Prostate gland (tissue), 2 donors: ENCODE results near the gene TATDN2. TPM values are rescaled to one million over a fixed set of nuclear protein-coding genes. Genes with fewer than 3 reads are reported as not detected.
A peak's percentile ranks its signal among the peaks of the same experiment; 100 is the strongest.

Experiments used
- DNase-seq: peaks from one replicate; pipeline ENCODE4 v3.0.0-alpha.2; 2019; ENCODE audit warnings: low spot score
- H3K27ac ChIP-seq, 2 donors: fragments of 200-600 bp; sonication (generic); 2 replicates each; pipeline ENCODE4 v1.5.1; 2017 to 2019
- H3K27me3 ChIP-seq: fragments of 200-600 bp; sonication (generic); replicated peaks from 2 replicates; pipeline ENCODE4 v1.5.1; 2019; ENCODE audit not compliant: insufficient read depth
- H3K36me3 ChIP-seq, 2 donors: fragments of 200-600 bp; sonication (generic); 1 replicate in 1 of 2; 2 replicates in 1 of 2; pipeline versions ENCODE4 v1.5.1 to v1.8.1; 2017 to 2019
- H3K4me1 ChIP-seq: fragments of 200-600 bp; sonication (generic); replicated peaks from 2 replicates; pipeline ENCODE4 v1.5.1; 2019
- H3K4me3 ChIP-seq, 2 donors: fragments of 200-600 bp; sonication (generic); 2 replicates each; pipeline ENCODE4 v1.5.1; 2017 to 2019
- H3K9me3 ChIP-seq: fragments of 200-600 bp; sonication (generic); 2 replicates; pipeline ENCODE4 v1.5.1; 2017
- POLR2A ChIP-seq: fragments of 450-650 bp; IDR thresholded peaks from one replicate; pipeline ENCODE4 v1.6.1; 2016; ENCODE audit warnings: antibody characterized with exemption, mild to moderate bottlenecking
- POLR2AphosphoS5 ChIP-seq: sonication (generic); formaldehyde crosslinking; IDR thresholded peaks from one replicate; pipeline ENCODE4 v1.6.1; 2017; ENCODE audit warnings: antibody characterized with exemption
- whole genome bisulfite sequencing: methylation state at CpG from one replicate; pipeline ENCODE4 v1.1.5; 2018; 5-methylcytosine and 5-hydroxymethylcytosine counted together
- intact Hi-C: fragments of 100-400 bp; cut with DNase I; formaldehyde crosslinking; loops from one replicate; pipeline ENCODE4 v1.14.2; 2022
- total RNA-seq, 2 donors: library from RNA; depleted of rRNA; stranded (reverse); fragments of >200 nt; gene quantifications; one replicate each; pipeline ENCODE4 v1.1.0, GENCODE V29; 2016
- TF ChIP-seq, protein P1 (sequence below), 4 experiments: fragments of 200-600 bp in 2 of 4; fragments of 450-650 bp in 2 of 4; sonication (generic) in 2 of 4; IDR thresholded peaks; 1 replicate in 3 of 4; 2 replicates in 1 of 4; pipeline ENCODE4 v1.5.1; 2016 to 2019; ENCODE audit warnings: antibody characterized with exemption in 4 of 4, mild to moderate bottlenecking in 2 of 4, moderate library complexity in 2 of 4

TATDN2 gene
- total RNA-seq, 2 donors from 2014 or later, result 25.4 to 27.1 TPM

- no peaks in the 10 kb centered on the region for H3K9me3 ChIP-seq
- H3K27ac ChIP-seq, result no peak overlapping the region
- H3K36me3 ChIP-seq, result peaks cover 3 to 22% of the 10 kb centered on the region in 2 donors
- no peaks in the 10 kb centered on the region for H3K27me3 ChIP-seq
- no peak overlapping the region for H3K4me3 ChIP-seq
- no peaks in the 10 kb centered on the region for H3K4me1 ChIP-seq
- DNase-seq, result no peak
- TF ChIP-seq POLR2A (no peak), POLR2AphosphoS5 (no peak)
- TF ChIP-seq, protein P1, sequence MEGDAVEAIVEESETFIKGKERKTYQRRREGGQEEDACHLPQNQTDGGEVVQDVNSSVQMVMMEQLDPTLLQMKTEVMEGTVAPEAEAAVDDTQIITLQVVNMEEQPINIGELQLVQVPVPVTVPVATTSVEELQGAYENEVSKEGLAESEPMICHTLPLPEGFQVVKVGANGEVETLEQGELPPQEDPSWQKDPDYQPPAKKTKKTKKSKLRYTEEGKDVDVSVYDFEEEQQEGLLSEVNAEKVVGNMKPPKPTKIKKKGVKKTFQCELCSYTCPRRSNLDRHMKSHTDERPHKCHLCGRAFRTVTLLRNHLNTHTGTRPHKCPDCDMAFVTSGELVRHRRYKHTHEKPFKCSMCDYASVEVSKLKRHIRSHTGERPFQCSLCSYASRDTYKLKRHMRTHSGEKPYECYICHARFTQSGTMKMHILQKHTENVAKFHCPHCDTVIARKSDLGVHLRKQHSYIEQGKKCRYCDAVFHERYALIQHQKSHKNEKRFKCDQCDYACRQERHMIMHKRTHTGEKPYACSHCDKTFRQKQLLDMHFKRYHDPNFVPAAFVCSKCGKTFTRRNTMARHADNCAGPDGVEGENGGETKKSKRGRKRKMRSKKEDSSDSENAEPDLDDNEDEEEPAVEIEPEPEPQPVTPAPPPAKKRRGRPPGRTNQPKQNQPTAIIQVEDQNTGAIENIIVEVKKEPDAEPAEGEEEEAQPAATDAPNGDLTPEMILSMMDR (IDR thresholded peaks at IDR 0.05), result no peak
- intact Hi-C loops, result no loop called here
- 76% methylated on average over 5 of the region's 5 CpGs for WGBS
Measured at GRCh38 chr3:10280177-10280529, 31.9 kb downstream of the TATDN2 start.

DNA sequence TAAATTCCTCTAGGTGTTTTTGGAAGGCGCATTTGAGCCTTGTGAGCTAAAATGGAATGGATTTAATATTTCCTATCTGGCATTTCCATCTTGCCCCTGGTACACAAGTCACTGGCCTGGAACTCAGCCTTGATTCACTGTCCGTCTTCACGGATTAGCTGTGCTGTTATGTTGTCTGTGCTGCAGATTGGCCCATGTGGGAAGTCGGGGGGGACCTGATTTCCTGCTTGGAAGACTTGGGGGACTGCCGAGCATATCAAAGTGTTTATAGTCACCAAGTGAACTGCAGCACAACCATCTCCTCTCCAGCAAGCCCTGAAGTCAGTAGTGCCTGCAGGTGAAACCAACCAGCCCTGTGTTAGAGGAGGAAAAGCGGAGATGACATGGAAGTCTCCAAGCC is 32.3 kb downstream of the TATDN2 start:
- WGBS, result 89% methylated on average over 6 of the region's 6 CpGs
- intact Hi-C loops, result no loop called here

GRCh38 chr3:10281951-10282350 is 33.7 kb downstream of the TATDN2 start:
- H3K27me3 ChIP-seq, result no peaks in the 10 kb centered on the region
- WGBS, result 73% methylated on average over 5 of the region's 5 CpGs
- no peaks in the 10 kb centered on the region for H3K4me1 ChIP-seq
- no peaks in the 10 kb centered on the region for H3K9me3 ChIP-seq
- no peak overlapping the region for H3K4me3 ChIP-seq
- H3K36me3 ChIP-seq, result peaks cover 3 to 22% of the 10 kb centered on the region in 2 donors
- no peak for DNase-seq
- intact Hi-C loops, result no loop called here
- no peak overlapping the region for H3K27ac ChIP-seq
- TF ChIP-seq POLR2AphosphoS5, result no peak
- TF ChIP-seq, protein P1 (IDR thresholded peaks at IDR 0.05), result no peak
- no peak for TF ChIP-seq POLR2A

More for the DNA sequence above, 32.3 kb downstream of the TATDN2 start:
- Histone ChIP-seq H3K36me3 (peaks cover 3 to 22% of the 10 kb centered on the region in 2 donors), H3K4me1 (no peaks in the 10 kb centered on the region), H3K4me3 (no peak overlapping the region), H3K9me3 (no peaks in the 10 kb centered on the region), H3K27ac (no peak overlapping the region), H3K27me3 (no peaks in the 10 kb centered on the region)
- no peak for DNase-seq
- TF ChIP-seq POLR2A, result no peak
- TF ChIP-seq POLR2AphosphoS5, result no peak
- TF ChIP-seq, protein P1 (IDR thresholded peaks at IDR 0.05), result no peak

- 40% methylated on average over 5 of the region's 5 CpGs for WGBS
- no peaks in the 10 kb centered on the region for H3K27me3 ChIP-seq
- no peaks in the 10 kb centered on the region for H3K9me3 ChIP-seq
- DNase-seq, result peak; percentile 86
- H3K36me3 ChIP-seq, result peaks cover 1 to 17% of the 10 kb centered on the region in 2 donors
- intact Hi-C loops, result no loop called here
- TF ChIP-seq, protein P1 (IDR thresholded peaks at IDR 0.05), result no peak
- TF ChIP-seq POLR2A (no peak), POLR2AphosphoS5 (peak; percentile 56)
- H3K4me1 ChIP-seq, result no peaks in the 10 kb centered on the region
- peak overlapping the region in 1 of 2 donors; percentile 12 for H3K27ac ChIP-seq
- no peak overlapping the region for H3K4me3 ChIP-seq
Measured at GRCh38 chr3:10283638-10284037, 35.4 kb downstream of the TATDN2 start.

DNA sequence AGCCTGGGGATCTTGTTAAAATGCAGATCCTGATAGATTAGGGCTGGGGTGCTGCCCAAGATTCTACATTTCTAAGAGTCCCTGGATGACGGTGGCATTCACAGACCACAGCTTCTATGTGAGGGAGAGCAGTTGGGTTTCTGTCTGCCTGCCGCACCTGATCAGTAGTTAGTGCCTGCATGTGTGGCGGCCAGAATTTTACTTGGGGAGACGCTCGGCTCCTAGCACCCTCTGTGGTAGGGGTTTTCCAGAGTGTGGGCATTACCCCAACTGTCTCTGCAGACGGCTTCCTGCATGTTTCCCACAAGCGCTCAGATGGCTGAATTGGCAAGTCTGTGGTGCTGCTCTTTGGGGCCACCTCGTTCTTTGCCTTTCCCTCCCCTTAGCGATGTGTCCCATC is 36.2 kb downstream of the TATDN2 start:
- no peak for DNase-seq
- WGBS, result 64% methylated on average over 9 of the region's 9 CpGs
- Histone ChIP-seq H3K27me3 (no peaks in the 10 kb centered on the region), H3K4me3 (no peak overlapping the region), H3K9me3 (no peaks in the 10 kb centered on the region), H3K36me3 (peaks cover 0 to 8% of the 10 kb centered on the region in 2 donors), H3K27ac (peak overlapping the region in 1 of 2 donors; percentile 12), H3K4me1 (no peaks in the 10 kb centered on the region)
- TF ChIP-seq, protein P1 (IDR thresholded peaks at IDR 0.05), result no peak
- no peak for TF ChIP-seq POLR2A
- TF ChIP-seq POLR2AphosphoS5, result no peak
- intact Hi-C loops, result no loop called here
